Gastroesophageal sphincter (tissue), 3 donors: ENCODE results near the gene CYP4V2.
"Not testable (repeated sequence)": the region's sequence is repeated elsewhere in the genome, so short reads cannot be mapped to it uniquely, and the experiment has no call there.

Source experiments
- EP300 ChIP-seq: sonication (generic); formaldehyde crosslinking; IDR thresholded peaks from one replicate; pipeline ENCODE4 v1.6.1; 2017; ENCODE audit warnings: antibody characterized with exemption, mild to moderate bottlenecking
- POLR2A ChIP-seq, 2 donors: fragments of 450-650 bp; IDR thresholded peaks; one replicate each; pipeline ENCODE4 v1.6.1; 2017; ENCODE audit warnings: antibody characterized with exemption in 2 of 2, mild to moderate bottlenecking in 2 of 2, moderate library complexity in 1 of 2
- TF ChIP-seq, protein P1 (sequence below), 4 experiments: fragments of 200-600 bp in 2 of 4; fragments of 450-650 bp in 2 of 4; sonication (generic) in 1 of 4; IDR thresholded peaks; one replicate each; pipeline ENCODE4 v1.5.1; 2017 to 2019; ENCODE audit warnings: antibody characterized with exemption in 4 of 4, mild to moderate bottlenecking in 2 of 4, moderate library complexity in 2 of 4

DNA sequence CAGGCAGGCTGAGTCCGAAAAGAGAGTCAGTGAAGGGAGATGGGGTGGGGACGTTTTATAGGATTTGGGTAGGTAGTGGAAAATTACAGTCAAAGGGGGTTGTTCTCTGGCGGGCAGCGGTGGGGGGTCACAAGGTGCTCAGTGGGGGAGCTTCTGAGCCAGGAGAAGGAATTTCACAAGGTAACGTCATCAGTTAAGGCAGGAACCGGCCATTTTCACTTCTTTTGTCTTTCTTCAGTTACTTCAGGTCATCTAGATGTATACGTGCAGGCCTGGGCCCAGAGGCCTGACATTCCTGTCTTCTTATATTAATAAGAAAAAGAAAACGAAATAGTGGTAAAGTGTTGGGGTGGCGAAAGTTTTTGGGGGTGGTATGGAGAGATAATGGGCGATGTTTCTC lies 50.7 kb downstream of the CYP4V2 start:
- TF ChIP-seq, protein P1, sequence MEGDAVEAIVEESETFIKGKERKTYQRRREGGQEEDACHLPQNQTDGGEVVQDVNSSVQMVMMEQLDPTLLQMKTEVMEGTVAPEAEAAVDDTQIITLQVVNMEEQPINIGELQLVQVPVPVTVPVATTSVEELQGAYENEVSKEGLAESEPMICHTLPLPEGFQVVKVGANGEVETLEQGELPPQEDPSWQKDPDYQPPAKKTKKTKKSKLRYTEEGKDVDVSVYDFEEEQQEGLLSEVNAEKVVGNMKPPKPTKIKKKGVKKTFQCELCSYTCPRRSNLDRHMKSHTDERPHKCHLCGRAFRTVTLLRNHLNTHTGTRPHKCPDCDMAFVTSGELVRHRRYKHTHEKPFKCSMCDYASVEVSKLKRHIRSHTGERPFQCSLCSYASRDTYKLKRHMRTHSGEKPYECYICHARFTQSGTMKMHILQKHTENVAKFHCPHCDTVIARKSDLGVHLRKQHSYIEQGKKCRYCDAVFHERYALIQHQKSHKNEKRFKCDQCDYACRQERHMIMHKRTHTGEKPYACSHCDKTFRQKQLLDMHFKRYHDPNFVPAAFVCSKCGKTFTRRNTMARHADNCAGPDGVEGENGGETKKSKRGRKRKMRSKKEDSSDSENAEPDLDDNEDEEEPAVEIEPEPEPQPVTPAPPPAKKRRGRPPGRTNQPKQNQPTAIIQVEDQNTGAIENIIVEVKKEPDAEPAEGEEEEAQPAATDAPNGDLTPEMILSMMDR (IDR thresholded peaks at IDR 0.05) = not testable (repeated sequence)
- not testable (repeated sequence) for TF ChIP-seq POLR2A (IDR thresholded peaks at IDR 0.05); EP300
